SK-N-SH treated with all-trans-retinoic acid at 6 μM for 48 hours (cell line): ENCODE data around the gene CTSA.

ENCODE experiments used
- ATAC-seq: fragments of 200-7000 bp; cut with Tn5 transposase; 3 replicates; pipeline ENCODE4 v1.9.1; 2020; ENCODE audit warnings: mild to moderate bottlenecking, moderate library complexity
- ARNTL ChIP-seq: fragments of 450-650 bp; formaldehyde crosslinking; IDR thresholded peaks from 2 replicates; pipeline ENCODE4 v1.5.0; 2020; ENCODE audit warnings: low read depth, mild to moderate bottlenecking, moderate library complexity, borderline replicate concordance
- BACH2 ChIP-seq: fragments of 250-450 bp; sonication (Bioruptor Pico); IDR thresholded peaks from 2 replicates; pipeline ENCODE4 v1.9.0; 2021; ENCODE audit warnings: mild to moderate bottlenecking, borderline replicate concordance
- CREB5 ChIP-seq: fragments of 250-450 bp; sonication (Bioruptor Pico); IDR thresholded peaks from 2 replicates; pipeline ENCODE4 v1.5.1; 2020; ENCODE audit warnings: low read depth, mild to moderate bottlenecking, moderate library complexity
- CSDC2 ChIP-seq: fragments of 250-450 bp; sonication (Bioruptor Pico); IDR thresholded peaks from 2 replicates; pipeline ENCODE4 v1.5.0; 2020; ENCODE audit warnings: mild to moderate bottlenecking, moderate library complexity
- CSRNP3 ChIP-seq: fragments of 250-450 bp; sonication (Bioruptor Pico); IDR thresholded peaks from 2 replicates; pipeline ENCODE4 v1.5.1; 2021; ENCODE audit warnings: mild to moderate bottlenecking, moderate library complexity
- ESRRG ChIP-seq: fragments of 250-450 bp; sonication (Bioruptor Pico); IDR thresholded peaks from 2 replicates; pipeline ENCODE4 v1.6.1; 2021; ENCODE audit warnings: mild to moderate bottlenecking
- GLIS3 ChIP-seq: fragments of 250-450 bp; sonication (Bioruptor Pico); IDR thresholded peaks from 2 replicates; pipeline ENCODE4 v1.5.0; 2020; ENCODE audit warnings: mild to moderate bottlenecking, moderate library complexity
- ISL1 ChIP-seq: fragments of 250-450 bp; sonication (Bioruptor Pico); IDR thresholded peaks from 2 replicates; pipeline ENCODE4 v2.1.2; 2022; ENCODE audit warnings: mild to moderate bottlenecking, moderate library complexity
- OSR1 ChIP-seq: fragments of 250-450 bp; sonication (Bioruptor Pico); IDR thresholded peaks from 2 replicates; pipeline ENCODE4 v1.8.0; 2022; ENCODE audit warnings: moderate library complexity, mild to moderate bottlenecking, inconsistent platforms
- PATZ1 ChIP-seq: fragments of 250-450 bp; sonication (Bioruptor Pico); IDR thresholded peaks from 2 replicates; pipeline ENCODE4 v1.8.0; 2020; ENCODE audit warnings: mild to moderate bottlenecking, moderate library complexity, borderline replicate concordance
- POU6F1 ChIP-seq: fragments of 250-450 bp; sonication (Bioruptor Pico); IDR thresholded peaks from 2 replicates; pipeline ENCODE4 v1.8.0; 2021; ENCODE audit warnings: low read depth, mild to moderate bottlenecking, moderate library complexity, borderline replicate concordance
- PPARA ChIP-seq: fragments of 250-450 bp; sonication (Bioruptor Pico); IDR thresholded peaks from 2 replicates; pipeline ENCODE4 v1.5.0; 2020; ENCODE audit warnings: mild to moderate bottlenecking, borderline replicate concordance
- RARB ChIP-seq: fragments of 250-450 bp; sonication (Bioruptor Pico); IDR thresholded peaks from 2 replicates; pipeline ENCODE4 v1.8.0; 2021; ENCODE audit warnings: mild to moderate bottlenecking, moderate library complexity
- SNAI2 ChIP-seq: fragments of 250-450 bp; sonication (Bioruptor Pico); IDR thresholded peaks from 2 replicates; pipeline ENCODE4 v1.5.0; 2020; ENCODE audit warnings: mild to moderate bottlenecking, moderate library complexity
- TCF4 ChIP-seq: fragments of 250-450 bp; sonication (Bioruptor Pico); IDR thresholded peaks from 2 replicates; pipeline ENCODE4 v1.8.0; 2021; ENCODE audit warnings: mild to moderate bottlenecking, moderate library complexity, borderline replicate concordance
- TOX ChIP-seq: fragments of 250-450 bp; sonication (Bioruptor Pico); IDR thresholded peaks from 2 replicates; pipeline ENCODE4 v1.8.0; 2021; ENCODE audit warnings: mild to moderate bottlenecking, moderate library complexity, borderline replicate concordance
- TSHZ2 ChIP-seq: fragments of 250-450 bp; sonication (Bioruptor Pico); IDR thresholded peaks from 2 replicates; pipeline ENCODE4 v1.5.0; 2020; ENCODE audit warnings: mild to moderate bottlenecking, moderate library complexity
- ZC3H10 ChIP-seq: fragments of 250-450 bp; sonication (Bioruptor Pico); IDR thresholded peaks from 2 replicates; pipeline ENCODE4 v1.5.1; 2021; ENCODE audit warnings: mild to moderate bottlenecking, moderate library complexity
- ZFP3 ChIP-seq: fragments of 250-450 bp; sonication (Bioruptor Pico); IDR thresholded peaks from 2 replicates; pipeline ENCODE4 v1.5.0; 2020; ENCODE audit warnings: mild to moderate bottlenecking, moderate library complexity
- ZFP30 ChIP-seq: fragments of 450-650 bp; formaldehyde crosslinking; IDR thresholded peaks from 2 replicates; pipeline ENCODE4 v1.5.0; 2022; ENCODE audit warnings: mild to moderate bottlenecking, moderate library complexity
- ZNF565 ChIP-seq: fragments of 450-650 bp; formaldehyde crosslinking; conservative IDR thresholded peaks from 2 replicates; pipeline ENCODE4 v1.5.0; 2020; ENCODE audit warnings: low read depth, mild to moderate bottlenecking, moderate library complexity
- ZNF70 ChIP-seq: fragments of 450-650 bp; formaldehyde crosslinking; IDR thresholded peaks from 2 replicates; pipeline ENCODE4 v1.5.0; 2020; ENCODE audit warnings: mild to moderate bottlenecking, moderate library complexity

The CTSA gene

GRCh38 chr20:45921337-45922189, 30.4 kb downstream of the CTSA start:
- ATAC-seq = no peak
- no peak for TF ChIP-seq BACH2 (CRISPR knock-in tag)
- TF ChIP-seq ZC3H10 = no peak
- no peak for TF ChIP-seq TCF4 (CRISPR knock-in tag)
- no peak for TF ChIP-seq OSR1 (CRISPR knock-in tag)
- no peak for TF ChIP-seq ARNTL (CRISPR knock-in tag)

- ATAC-seq = no peak; the same call in 2 of the 3 replicates
- TF ChIP-seq ZNF70 (CRISPR knock-in tag) = no peak
- no peak for TF ChIP-seq ZC3H10
- no peak for TF ChIP-seq TCF4 (CRISPR knock-in tag)
- TF ChIP-seq CREB5 = no peak
- no peak for TF ChIP-seq ZFP30 (CRISPR knock-in tag)
- TF ChIP-seq TOX (CRISPR knock-in tag) = no peak
- no peak for TF ChIP-seq OSR1 (CRISPR knock-in tag)
- no peak for TF ChIP-seq ESRRG (CRISPR knock-in tag)
- TF ChIP-seq GLIS3 = no peak
- TF ChIP-seq CSRNP3 = no peak
- no peak for TF ChIP-seq RARB (CRISPR knock-in tag)
- TF ChIP-seq BACH2 (CRISPR knock-in tag) = no peak
- TF ChIP-seq ZNF565 (CRISPR knock-in tag) = no peak
- TF ChIP-seq PPARA (CRISPR knock-in tag) = no peak
- no peak for TF ChIP-seq ZFP3 (CRISPR knock-in tag)
- TF ChIP-seq PATZ1 = no peak
Measured at GRCh38 chr20:45924391-45925261, 33.5 kb downstream of the CTSA start.

GRCh38 chr20:45925821-45926506, 34.8 kb downstream of the CTSA start:
- no peak for ATAC-seq
- no peak for TF ChIP-seq CREB5
- TF ChIP-seq ZC3H10 = no peak
- no peak for TF ChIP-seq SNAI2 (CRISPR knock-in tag)
- no peak for TF ChIP-seq PATZ1
- TF ChIP-seq ZNF565 (CRISPR knock-in tag) = no peak
- no peak for TF ChIP-seq ISL1 (CRISPR knock-in tag)
- no peak for TF ChIP-seq PPARA (CRISPR knock-in tag)
- TF ChIP-seq RARB (CRISPR knock-in tag) = no peak
- no peak for TF ChIP-seq POU6F1 (CRISPR knock-in tag)
- no peak for TF ChIP-seq CSDC2
- no peak for TF ChIP-seq TSHZ2
- no peak for TF ChIP-seq OSR1 (CRISPR knock-in tag)
